Fibroblast of peridontal ligament (primary cell): ENCODE measurements around the gene IFNK.

Source experiments
- DNase-seq: peaks from one replicate; pipeline ENCODE4 v3.0.0-alpha.2; 2010; ENCODE audit errors: extremely low read depth

The IFNK gene

GRCh38 chr9:27511771-27512170 is 12.3 kb upstream of the IFNK start:
- no peak for DNase-seq

GRCh38 chr9:27514551-27514950 is 9.5 kb upstream of the IFNK start:
- DNase-seq: no peak

- DNase-seq: no peak
These were observed 6.1 kb upstream of the IFNK start for GRCh38 chr9:27518006-27518405.

- DNase-seq: no peak
These were observed 5.3 kb upstream of the IFNK start for GRCh38 chr9:27518809-27519208.

GRCh38 chr9:27519466-27520465 is 4.3 kb upstream of the IFNK start:
- DNase-seq: no peak

DNA sequence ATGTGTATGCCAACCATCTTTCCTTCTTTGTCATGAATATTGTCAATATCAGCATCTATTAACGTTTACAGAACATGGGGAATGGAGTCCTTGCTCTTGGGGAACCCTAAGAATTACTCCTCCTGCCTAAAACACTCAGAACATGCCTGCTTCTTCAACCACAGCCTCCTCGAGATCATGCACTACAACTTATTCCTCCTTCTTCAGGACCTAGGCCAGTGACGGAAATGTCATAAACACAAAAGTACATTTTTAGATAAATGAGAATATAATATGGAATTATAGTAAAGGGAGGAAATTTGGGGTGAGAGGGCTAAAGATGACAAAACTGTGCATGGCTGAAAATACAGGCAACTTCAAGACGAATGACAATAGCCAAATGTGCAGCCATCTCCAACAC is 3.1 kb upstream of the IFNK start:
- no peak for DNase-seq

DNA sequence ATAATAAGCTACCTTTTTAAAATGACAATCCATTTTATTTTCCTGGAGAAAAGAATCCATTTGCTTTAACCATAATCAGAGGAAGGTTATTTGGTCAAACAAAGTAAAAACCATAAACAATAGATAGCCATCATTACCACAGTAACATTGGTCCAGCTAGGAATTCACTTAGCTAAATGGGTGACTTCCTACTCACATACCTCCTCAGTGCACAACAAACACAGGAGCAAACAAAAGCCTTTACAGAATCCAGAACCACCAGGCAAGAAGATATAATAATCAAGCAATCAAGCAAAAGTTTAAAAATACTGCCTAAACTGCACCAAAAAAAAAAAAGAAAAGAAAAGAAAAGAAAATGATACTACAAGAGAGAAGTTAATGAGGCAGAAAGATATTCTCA is 949 bp upstream of the IFNK start:
- no peak for DNase-seq

- DNase-seq: no peak
These were observed 3.6 kb downstream of the IFNK start for GRCh38 chr9:27527702-27528075.

DNA sequence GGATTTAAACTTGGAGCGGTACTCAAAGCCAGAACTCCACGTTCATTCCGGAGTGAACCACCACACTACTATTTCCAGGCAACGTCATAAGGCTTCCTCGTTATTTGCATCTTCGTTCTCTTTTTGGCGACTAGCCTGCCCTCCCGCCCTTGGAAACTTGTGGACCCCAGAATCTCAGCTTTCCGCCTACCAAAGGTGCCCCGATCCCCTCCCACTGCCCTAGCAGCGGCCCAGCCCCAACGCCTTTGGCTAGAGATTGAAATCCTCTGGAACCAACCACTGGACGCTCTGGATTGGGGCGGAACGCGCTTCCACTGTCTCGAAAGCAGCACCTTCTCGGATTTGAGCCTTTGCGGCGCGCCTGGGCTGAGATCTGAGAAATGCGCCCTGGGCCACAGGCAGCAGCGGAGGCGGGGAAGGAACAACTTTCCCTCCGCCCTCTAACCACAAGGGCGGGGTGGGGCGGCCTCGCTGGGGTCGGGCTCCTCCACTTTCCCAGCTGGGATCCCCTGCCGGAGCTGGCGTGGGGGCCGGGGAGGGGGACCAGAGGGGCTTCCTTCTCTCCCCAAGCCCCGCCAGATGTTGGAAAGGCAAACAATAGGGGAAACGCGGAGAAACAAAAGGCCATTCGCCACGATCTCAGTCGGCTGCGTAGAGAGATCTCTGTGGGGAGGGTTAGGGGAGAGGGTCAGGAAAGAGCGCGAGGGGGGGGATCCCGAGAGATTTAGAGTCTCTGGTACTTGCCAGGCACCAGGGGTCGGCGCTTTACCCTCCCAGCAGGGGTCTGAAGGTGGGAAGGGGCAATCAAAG is 4.2 kb downstream of the IFNK start:
- DNase-seq: peak; percentile 18

DNA sequence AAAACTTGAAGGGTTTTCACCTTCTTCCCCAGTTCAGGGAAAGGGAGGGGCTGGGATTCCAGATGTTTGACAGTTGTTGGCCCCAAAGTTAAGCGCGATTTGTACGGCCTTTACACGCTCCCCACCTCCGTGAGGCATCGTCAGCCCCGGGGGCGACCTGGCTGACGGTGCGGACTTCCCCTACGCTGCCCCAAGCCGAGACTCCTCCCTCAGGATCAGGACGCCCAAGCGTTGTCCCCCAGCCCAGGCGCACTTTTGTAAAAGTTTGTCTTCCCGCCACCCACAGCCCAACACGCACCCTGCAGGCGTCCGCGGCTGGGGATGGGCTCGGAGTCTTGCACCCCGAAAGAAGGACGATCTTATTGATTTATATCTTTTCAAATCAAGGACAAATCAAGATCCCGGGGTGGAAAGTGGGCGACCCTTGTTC is 4.8 kb downstream of the IFNK start:
- no peak for DNase-seq

GRCh38 chr9:27529316-27530278 is 5.5 kb downstream of the IFNK start, which contains the start of gene MOB3B:
Gene MOB3B, minus strand, starts transcription at chr9:27529814. Its CDS starts 74,264 bp downstream, at chr9:27455550.
- peak; percentile 37 for DNase-seq

GRCh38 chr9:27530915-27531755 is 7.0 kb downstream of the IFNK start:
- no peak for DNase-seq

- no peak for DNase-seq
These were observed 8.0 kb downstream of the IFNK start for GRCh38 chr9:27532046-27532445.

DNA sequence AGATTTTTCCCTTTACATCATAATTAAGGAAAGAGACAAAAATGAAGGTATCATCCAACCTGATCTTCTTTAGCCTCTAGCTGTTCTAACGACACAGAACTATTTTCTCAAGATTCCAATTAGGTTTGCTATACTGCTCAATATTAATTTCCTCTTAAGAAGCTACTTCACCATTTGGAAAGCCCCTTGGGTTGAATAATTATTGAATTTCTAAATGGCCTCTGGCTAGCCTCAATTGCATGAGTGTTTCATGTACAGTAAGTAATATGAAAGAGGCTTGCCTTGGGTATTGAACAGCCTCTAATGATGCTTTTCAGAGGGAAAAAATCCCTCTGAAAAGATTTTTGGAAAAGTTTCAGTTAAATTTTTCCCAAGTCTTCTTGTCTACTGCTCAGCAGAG is 9.2 kb downstream of the IFNK start:
- no peak for DNase-seq

DNA sequence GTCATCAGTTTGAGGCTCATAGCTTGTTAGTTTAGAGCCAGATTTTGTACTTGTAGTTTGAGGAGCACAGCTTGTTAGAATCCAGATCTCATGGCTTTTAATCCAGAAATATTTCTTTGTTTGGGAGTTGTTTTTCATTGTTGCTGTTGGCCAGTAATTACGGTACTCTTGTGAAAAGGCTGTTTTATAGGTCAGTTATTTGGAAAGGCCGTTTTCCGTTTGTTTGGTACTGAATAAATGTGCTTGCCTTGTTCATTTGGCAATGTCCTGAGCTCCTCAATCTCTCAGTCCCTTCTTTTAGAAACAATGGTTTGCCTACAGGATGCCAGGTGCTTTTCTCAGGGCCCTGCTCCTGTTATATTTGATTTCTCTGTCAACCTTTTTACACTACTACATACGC is 10.0 kb downstream of the IFNK start:
- DNase-seq: no peak

GRCh38 chr9:27534658-27535209 is 10.6 kb downstream of the IFNK start:
- DNase-seq: no peak

GRCh38 chr9:27535701-27536118 is 11.6 kb downstream of the IFNK start:
- DNase-seq: no peak

GRCh38 chr9:27536168-27536567 is 12.1 kb downstream of the IFNK start:
- DNase-seq: no peak

- DNase-seq: peak; percentile 18
These were observed 12.9 kb downstream of the IFNK start for GRCh38 chr9:27537027-27537435.

DNA sequence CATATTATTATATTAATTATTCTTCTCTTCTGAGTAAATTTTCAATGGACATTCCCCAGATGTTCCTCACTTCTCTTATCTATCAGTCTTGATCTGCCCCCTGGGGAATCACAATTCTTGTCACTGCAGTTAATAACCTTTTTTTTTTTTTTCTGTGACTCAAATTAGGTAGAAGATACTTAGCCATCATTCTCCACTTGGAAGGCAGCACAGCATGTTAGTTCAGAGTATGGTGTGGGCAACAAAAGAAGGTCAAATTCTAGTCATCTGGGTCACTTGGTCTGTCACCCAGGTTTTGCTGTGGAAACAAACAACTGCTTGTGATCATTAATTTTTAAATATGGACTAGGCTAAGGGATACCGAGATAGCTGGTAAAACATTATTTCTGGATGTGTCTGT is 13.7 kb downstream of the IFNK start:
- no peak for DNase-seq
